LNCaP clone FGC (cell line): ENCODE results near the gene LHFPL2.
"Not testable (repeated sequence)": the region's sequence is repeated elsewhere in the genome, so short reads cannot be mapped to it uniquely, and the experiment has no call there.

Source experiments
- DNase-seq: peaks from one replicate; pipeline ENCODE4 v3.0.0-alpha.2; 2011; ENCODE audit warnings: low read depth
- H3K4me3 ChIP-seq: 2 replicates; pipeline ENCODE4 v1.5.1; 2011; ENCODE audit warnings: mild to moderate bottlenecking, low read depth, low read length, control low read depth
- TF ChIP-seq, protein P1 (sequence below): IDR thresholded peaks from 2 replicates; pipeline ENCODE4 v1.5.1; 2012; ENCODE audit warnings: mild to moderate bottlenecking; ENCODE audit not compliant: control insufficient read depth, insufficient read depth; ENCODE audit errors: extremely low read depth

LHFPL2 gene

DNA sequence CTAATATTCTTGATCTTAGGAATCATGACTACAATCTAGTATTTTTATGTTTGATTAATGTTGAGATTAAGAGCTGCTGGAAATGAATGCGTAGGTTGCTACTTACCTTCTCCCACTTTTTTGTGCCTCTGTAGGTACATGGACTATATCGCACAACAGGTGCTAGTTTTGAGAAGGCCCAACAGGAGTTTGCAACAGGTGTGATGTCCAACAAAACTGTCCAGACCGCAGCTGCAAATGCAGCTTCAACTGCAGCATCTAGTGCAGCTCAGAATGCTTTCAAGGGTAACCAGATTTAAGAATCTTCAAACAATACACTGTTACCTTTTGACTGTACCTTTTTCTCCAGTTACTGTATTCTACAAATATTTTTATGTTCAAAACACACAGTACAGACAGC is 173.2 kb downstream of the LHFPL2 start:
- no peak overlapping the region for H3K4me3 ChIP-seq
- TF ChIP-seq, protein P1, sequence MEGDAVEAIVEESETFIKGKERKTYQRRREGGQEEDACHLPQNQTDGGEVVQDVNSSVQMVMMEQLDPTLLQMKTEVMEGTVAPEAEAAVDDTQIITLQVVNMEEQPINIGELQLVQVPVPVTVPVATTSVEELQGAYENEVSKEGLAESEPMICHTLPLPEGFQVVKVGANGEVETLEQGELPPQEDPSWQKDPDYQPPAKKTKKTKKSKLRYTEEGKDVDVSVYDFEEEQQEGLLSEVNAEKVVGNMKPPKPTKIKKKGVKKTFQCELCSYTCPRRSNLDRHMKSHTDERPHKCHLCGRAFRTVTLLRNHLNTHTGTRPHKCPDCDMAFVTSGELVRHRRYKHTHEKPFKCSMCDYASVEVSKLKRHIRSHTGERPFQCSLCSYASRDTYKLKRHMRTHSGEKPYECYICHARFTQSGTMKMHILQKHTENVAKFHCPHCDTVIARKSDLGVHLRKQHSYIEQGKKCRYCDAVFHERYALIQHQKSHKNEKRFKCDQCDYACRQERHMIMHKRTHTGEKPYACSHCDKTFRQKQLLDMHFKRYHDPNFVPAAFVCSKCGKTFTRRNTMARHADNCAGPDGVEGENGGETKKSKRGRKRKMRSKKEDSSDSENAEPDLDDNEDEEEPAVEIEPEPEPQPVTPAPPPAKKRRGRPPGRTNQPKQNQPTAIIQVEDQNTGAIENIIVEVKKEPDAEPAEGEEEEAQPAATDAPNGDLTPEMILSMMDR, result no peak
- no peak for DNase-seq

DNA sequence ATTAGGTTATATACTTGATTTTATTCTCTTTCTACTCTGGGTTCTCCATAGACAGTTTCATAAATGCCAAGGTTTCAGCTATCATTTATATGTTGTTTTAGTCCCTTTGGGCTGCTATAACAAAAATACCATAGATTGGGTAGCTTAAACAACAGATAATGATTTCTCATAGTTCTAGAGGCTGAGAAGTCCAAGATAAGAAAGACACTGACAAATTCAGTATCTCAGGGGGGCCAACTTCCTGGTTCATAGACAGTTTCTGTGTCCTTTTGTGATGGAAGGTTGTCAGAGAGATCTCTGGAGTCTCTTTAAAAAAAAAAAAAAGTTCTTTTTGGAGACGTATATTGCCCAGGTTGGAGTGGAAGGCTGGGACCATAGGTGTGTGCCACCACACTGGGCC is 174.8 kb downstream of the LHFPL2 start:
- no peak for DNase-seq
- H3K4me3 ChIP-seq, result no peak overlapping the region
- TF ChIP-seq, protein P1, result no peak

DNA sequence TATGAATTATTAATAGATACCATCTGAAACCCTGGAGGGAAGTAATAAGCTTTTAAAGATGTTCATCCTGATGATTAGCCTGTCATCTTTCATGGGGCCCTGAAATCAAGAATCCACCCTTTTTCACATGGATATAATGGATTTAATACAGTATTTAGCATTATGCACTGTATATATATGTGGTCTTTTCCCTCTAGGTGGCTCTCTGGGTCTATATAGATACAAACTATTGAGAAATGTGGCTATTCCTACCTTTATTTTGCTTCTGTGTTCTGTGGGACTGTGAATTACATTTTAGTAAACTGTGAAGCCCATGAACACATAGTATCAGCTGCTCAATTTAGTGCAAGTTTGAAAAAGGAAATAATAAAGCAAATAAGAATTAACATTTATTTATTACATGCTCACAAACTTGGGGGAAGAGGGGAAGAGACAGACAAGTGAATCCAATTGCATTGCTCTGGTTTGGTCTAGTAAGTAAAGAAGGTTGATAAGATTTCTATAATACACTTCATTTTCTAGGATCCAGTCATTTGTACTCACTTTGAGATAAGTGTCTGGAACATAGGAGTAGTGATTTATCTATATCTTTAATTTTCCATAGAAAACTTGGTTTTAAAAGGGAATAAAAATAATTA is 176.0 kb downstream of the LHFPL2 start:
- TF ChIP-seq, protein P1, result peak; percentile 32; the same call in 1 of the 2 replicates
- H3K4me3 ChIP-seq, result no peak overlapping the region
- DNase-seq, result no peak

DNA sequence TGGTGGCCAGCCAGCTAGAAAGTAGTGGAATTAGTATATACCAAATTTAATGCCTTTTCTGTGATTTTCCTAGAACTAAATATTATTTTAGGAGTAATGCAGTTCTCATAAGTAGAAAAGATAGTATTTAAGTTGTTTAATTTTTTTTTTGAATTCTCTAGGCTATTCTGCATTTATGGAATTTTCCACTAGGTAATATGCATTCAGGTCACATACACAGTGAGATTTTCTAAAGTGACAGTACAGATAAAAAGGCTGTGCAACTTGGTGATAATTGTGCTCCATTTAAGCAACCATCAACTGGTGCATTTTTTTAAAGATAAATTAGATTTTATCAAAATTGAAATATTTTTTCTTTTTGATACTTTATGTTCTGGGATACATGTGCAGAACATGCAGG is 176.7 kb downstream of the LHFPL2 start:
- no peak overlapping the region for H3K4me3 ChIP-seq
- TF ChIP-seq, protein P1, result no peak

DNA sequence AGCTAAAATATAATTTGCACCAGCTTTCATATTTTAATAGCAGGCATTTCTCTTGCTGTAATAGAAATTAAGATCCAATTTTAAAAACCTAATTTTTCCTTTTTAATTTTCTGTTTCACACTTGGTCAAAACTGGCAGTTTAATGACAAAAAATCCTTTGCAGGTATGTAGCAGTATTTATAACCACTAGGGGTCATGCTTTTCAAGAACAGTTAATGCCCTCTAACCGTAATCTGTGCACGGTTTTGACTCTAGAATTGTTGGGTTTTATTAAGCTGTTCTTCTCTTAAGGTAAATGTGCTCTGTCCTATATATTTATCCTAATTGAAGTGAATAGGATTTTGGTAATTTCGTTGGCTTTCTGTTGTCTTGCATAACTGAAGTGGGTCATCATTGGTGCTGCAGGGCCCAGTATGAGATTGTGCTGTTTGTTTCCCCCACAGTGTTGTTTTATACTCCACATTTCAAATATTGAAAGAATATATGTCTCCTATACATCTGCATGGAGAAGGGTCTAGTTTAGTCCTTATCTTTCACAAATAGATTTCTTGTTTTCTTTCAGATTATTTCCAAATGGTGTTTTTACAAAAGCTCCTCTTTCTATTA is 180.7 kb downstream of the LHFPL2 start:
- no peak overlapping the region for H3K4me3 ChIP-seq
- peak; percentile 1 for DNase-seq
- TF ChIP-seq, protein P1, result peak; percentile 74

More for the DNA sequence above, 176.7 kb downstream of the LHFPL2 start:
- no peak for DNase-seq

DNA sequence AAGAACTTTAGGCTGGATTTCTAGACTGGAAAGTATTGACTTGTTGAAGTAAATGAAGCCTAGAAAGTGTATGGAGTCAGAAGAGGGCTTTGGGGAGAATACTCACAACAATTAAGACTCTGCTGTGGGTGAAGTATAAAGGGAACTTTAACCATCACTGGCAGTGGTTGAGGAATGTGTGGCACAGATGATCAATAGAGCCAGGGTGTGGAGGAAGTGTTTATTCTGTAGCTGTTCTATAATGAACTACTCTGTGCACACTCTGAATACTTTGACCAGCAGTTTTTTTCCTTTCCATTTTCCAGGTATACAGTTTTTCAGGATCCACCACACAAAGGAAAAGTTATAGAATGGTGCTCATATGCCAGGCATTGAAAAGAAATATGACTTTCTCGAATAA is 181.4 kb downstream of the LHFPL2 start:
- TF ChIP-seq, protein P1, result no peak
- no peak for DNase-seq
- no peak overlapping the region for H3K4me3 ChIP-seq

DNA sequence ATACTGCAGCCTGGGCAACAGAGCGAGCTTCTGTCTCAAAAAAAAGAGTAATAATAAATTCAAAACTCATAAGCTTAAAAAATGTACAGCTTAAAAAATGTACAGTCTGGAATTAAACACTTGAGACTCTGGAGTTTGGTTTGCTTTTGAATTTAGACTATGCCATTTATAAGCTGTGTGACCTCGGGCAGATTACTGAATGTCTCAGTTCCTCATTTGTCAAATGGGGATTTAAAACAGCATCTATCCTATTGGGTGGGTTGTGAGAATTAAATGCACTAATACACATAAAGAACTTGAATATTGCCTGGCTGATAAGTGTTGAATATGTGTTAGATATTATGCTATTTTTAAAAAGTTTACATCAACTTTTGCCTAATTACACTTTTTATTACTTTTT is 189.7 kb downstream of the LHFPL2 start:
- H3K4me3 ChIP-seq, result no peak overlapping the region
- TF ChIP-seq, protein P1, result no peak
- DNase-seq, result no peak

DNA sequence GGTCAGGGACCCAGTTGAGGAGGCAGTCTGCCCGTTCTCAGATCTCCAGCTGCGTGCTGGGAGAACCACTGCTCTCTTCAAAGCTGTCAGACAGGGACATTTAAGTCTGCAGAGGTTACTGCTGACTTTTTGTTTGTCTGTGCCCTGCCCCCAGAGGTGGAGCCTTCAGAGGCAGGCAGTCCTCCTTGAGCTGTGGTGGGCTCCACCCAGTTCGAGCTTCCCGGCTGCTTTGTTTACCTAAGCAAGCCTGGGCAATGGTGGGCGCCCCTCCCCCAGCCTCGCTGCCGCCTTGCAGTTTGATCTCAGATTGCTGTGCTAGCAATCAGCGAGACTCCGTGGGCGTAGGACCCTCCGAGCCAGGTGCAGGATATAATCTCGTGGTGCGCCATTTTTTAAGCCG is 191.1 kb downstream of the LHFPL2 start:
- DNase-seq, H3K4me3 ChIP-seq: not testable (repeated sequence)
